HCT116 (cell line): ENCODE data around the gene HEBP1.

Experiments used
- ATF3 ChIP-seq: IDR thresholded peaks from 2 replicates; pipeline ENCODE4 v1.6.1; 2012
- CEBPB ChIP-seq: IDR thresholded peaks from 2 replicates; pipeline ENCODE4 v1.6.1; 2012; ENCODE audit warnings: low read depth
- CTCF ChIP-seq, 3 experiments: fragments of 200-600 bp in 1 of 3; sonication (generic) in 1 of 3; IDR thresholded peaks in 2 of 3; conservative IDR thresholded peaks in 1 of 3; 2 replicates each; pipeline ENCODE4 v1.5.1; 2012 to 2017; ENCODE audit warnings: low read depth in 2 of 3, low read length in 2 of 3, antibody characterized with exemption in 1 of 3, borderline replicate concordance in 1 of 3, control low read depth in 1 of 3, mild to moderate bottlenecking in 1 of 3, mixed read lengths in 1 of 3, mixed run types in 1 of 3, moderate library complexity in 1 of 3; ENCODE audit not compliant: insufficient read depth in 1 of 3
- EGR1 ChIP-seq: IDR thresholded peaks from 2 replicates; pipeline ENCODE4 v1.6.1; 2012; ENCODE audit warnings: low read depth
- ELF1 ChIP-seq: IDR thresholded peaks from 2 replicates; pipeline ENCODE4 v1.6.1; 2012; ENCODE audit warnings: low read depth, borderline replicate concordance
- EZH2 ChIP-seq: fragments of 200-600 bp; sonication (generic); IDR thresholded peaks from 2 replicates; pipeline ENCODE4 v1.6.1; 2017; ENCODE audit warnings: antibody characterized with exemption, mixed run types
- EZH2phosphoT487 ChIP-seq: fragments of 200-600 bp; IDR thresholded peaks from 2 replicates; pipeline ENCODE4 v1.6.1; 2018; ENCODE audit warnings: antibody characterized with exemption, borderline replicate concordance
- JUND ChIP-seq: IDR thresholded peaks from 2 replicates; pipeline ENCODE4 v1.6.1; 2012
- POLR2A ChIP-seq: IDR thresholded peaks from 2 replicates; pipeline ENCODE4 v1.7.0; 2011; ENCODE audit warnings: borderline replicate concordance; ENCODE audit not compliant: insufficient read depth, insufficient read length; ENCODE audit errors: extremely low read depth
- POLR2AphosphoS5 ChIP-seq: IDR thresholded peaks from 2 replicates; pipeline ENCODE4 v1.6.1; 2011; ENCODE audit warnings: mild to moderate bottlenecking, low read depth, low read length, moderate library complexity
- SIN3A ChIP-seq: IDR thresholded peaks from 2 replicates; pipeline ENCODE4 v1.6.1; 2012; ENCODE audit warnings: low read depth
- ZFX ChIP-seq: fragments of 450-650 bp; IDR thresholded peaks from 2 replicates; pipeline ENCODE4 v1.6.1; 2017
- ZNF274 ChIP-seq: fragments of 200-500 bp; sonication (Bioruptor generic); IDR thresholded peaks from 2 replicates; pipeline ENCODE4 v1.6.1; 2014; ENCODE audit warnings: mild to moderate bottlenecking, low read depth, low read length, inconsistent platforms

DNA sequence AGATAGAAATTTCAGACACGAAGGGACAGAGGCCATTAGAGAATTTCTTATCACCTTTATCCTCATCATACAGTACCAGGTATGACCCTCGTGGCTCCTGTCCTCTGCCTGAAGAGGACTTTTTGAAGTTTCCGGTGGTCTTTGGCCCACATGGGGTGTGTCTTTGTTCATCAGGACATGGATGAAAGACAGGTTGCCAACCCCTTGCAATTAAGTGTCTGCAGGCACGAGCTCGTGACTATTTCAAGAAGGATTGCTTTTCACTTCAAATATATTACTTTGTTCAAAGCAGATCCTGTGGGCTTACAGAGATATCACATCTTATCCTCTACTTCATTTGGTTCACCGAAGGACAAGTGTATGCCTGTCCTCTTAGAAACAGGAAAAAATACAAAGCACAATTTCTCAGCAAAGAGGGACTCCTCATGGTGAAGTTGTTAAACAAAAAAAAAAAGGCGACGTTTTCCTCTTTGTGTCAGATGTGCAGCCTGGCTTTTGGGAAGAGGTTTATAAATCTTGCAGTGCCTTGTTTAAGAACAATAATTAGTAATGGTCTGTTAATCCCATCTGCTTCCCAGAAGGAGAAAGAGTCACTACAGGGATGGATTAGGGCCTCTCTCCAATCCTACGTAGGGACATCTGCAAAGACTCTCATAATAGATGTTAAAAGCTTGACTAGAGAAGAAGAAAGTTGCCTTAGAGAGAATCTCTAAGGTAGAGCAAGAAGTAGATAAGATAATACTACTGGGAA, 30.7 kb upstream of the HEBP1 start:
- TF ChIP-seq CTCF (IDR thresholded peaks at IDR 0.05 in 2 of 3, conservative IDR thresholded peaks at IDR 0.05 in 1 of 3; ENCODE audit: borderline replicate concordance in 1 of 3, insufficient read depth in 1 of 3, low read depth in 2 of 3, low read length in 2 of 3), result no peak
- no peak for TF ChIP-seq ZNF274
- TF ChIP-seq POLR2A, result no peak
- no peak for TF ChIP-seq JUND
- TF ChIP-seq CEBPB, result no peak
- no peak for TF ChIP-seq EGR1
- TF ChIP-seq SIN3A, result no peak
- no peak for TF ChIP-seq POLR2AphosphoS5
- no peak for TF ChIP-seq ATF3
- TF ChIP-seq ELF1, result no peak
- TF ChIP-seq EZH2, result no peak
- TF ChIP-seq EZH2phosphoT487, result no peak
- no peak for TF ChIP-seq ZFX
